GM12892 (cell line): ENCODE data around the gene CCR6.

Experiments
- POLR2A ChIP-seq: IDR thresholded peaks from 2 replicates; pipeline ENCODE4 v1.6.1; 2011; ENCODE audit warnings: low read depth, low read length, control low read depth
- POLR2AphosphoS5 ChIP-seq: IDR thresholded peaks from 2 replicates; pipeline ENCODE4 v1.6.1; 2011; ENCODE audit warnings: low read depth, low read length, control low read depth

DNA sequence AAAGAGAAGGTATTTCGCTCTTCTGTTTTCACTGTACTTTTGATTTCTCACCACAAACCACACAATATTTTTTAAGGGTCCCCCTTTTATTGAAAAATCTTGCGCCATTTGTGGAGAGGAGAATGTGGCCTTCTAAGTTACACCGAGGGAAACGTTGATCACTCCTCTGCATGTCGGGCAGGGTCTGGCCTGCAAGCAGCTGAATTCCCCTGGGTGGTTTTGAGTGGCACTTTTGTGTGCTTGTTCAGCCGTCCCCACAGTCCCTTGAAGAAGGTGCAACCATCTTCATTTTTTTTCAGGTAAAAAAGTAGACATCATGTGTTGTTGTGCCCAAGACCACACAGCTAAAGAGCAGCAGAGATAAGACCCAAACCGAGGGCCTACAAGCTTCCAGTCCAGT, 28.8 kb downstream of the CCR6 start:
- no peak for TF ChIP-seq POLR2AphosphoS5
- TF ChIP-seq POLR2A, result no peak
